ENCODE results near the gene SPDYA. TPM values are rescaled to one million over a fixed set of nuclear protein-coding genes. Genes with fewer than 3 reads are reported as not detected.

The SPDYA gene
- 0.58 and 0.85 TPM in 2 replicates for total RNA-seq

DNA sequence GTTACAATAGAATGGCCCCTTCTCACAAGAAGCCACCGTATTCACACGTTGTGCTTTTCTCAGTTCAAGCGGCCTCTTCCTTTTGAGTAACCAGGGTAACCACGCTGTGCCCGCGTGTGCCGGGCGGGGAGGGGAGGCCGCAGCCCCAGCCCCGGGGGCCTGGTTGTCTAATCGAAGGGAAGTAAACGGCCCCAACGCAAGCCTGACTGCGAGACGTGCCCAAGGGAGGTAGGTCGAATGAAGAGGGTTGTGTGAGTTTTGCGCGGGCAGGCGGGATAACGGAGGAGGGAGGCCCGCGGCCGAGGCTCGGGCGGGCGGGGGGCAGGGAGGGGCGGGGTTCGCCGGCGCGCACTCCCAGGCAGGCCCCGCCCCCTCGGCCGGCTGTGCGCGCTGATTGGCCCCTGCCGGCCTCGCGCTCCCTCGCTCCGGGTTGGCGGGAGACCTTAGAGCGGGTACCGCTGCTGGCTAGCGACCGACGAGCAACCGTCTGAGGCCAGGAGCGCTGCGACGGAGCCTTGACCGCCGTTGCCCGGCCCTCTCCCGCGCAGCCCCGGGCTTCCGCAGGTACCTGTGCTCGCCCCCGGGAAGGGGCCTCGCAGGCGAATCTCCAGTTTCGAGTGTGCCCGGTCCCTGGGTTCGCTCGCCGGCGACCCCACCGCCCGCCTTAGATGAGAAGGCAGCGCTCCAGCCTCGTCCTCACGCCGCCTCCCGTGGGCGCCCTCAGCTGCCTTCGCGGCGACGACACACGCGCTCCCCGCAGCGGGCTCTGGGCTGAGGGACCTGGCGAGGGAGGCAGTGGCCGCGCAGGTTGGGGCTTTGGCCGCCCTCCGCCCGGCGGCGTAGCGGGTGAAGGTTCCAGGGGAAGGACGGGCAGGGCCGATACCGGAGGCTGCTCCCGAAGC lies at the start of gene SPDYA:
TSS of gene SPDYA (plus strand) at position 451 of the 902 bp plus-strand sequence. CDS start 5,181 bp downstream, outside the sequence.

DNA sequence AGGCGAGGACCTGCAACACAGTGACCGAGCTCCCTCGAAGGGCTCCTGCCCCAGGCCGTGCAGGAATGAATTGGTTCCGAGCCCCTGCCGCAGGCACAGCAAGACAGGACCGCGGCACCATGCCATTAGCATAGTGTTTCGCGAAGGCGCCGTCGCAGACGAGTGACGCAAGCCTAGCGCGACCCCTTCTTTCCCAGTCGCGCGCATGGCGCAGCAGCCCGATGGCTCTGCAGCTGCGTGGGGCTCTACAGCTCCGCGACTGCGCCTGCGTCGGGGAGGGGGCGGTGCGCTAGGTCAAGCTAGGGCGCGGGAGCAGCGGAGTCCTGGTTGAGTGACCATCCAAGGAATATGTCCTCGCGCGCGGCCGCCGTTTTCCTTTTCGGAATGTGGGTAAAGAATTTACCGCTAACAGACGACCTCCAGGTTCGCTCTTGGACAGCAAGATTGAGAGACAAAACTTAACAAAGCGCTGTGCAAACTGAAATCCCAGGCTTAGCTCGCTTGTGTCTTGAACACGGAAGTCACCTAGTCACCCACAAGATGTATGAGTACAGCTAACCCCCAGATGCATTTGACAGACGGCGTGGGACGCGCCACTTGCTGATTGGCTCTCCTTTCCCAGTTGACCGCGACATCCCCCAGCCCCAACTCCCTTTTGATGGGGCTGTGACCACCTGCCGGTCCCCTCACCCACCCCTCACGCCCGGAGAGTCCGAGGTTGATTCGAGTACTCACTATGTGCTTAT lies 59.7 kb downstream of the SPDYA start, which contains the start of gene TRMT61B:
TSS of gene TRMT61B (minus strand) at position 164 of the 746 bp plus-strand sequence. CDS start at position 132, 32 bp downstream.

DNA sequence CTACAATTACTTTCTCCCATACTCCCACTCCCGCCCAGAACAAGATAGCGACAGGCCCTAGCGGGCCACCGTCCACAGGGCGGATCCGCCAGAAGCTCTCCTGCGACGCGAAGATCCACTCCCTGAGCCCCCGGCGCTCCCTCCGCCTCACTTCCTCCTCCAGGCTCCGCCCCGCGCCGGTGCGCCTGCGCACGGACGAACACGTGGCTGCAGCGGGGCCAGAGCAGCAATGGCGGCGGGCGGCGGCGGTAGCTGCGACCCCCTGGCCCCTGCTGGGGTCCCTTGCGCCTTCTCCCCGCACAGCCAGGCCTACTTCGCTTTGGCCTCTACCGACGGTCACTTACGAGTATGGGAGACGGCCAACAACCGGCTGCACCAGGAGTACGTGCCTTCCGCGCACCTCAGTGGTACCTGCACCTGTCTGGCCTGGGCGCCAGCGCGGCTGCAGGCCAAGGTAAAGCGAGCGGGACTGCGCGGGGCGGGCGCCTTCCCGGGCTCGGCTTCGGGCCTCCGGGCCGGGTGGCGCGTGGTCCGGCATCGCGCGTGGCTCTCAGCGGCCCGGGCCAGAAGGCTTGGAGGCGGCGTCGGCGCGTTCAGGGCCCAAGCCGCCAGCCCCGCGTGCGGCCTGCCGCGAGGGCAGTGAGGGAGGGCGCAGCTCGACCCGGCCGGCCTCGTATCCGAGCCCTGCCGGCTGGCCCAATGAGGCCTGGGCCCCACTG lies 84.0 kb downstream of the SPDYA start, which contains the start of gene WDR43:
TSS of gene WDR43 (plus strand) at position 198 of the 719 bp plus-strand sequence. CDS start at position 230, 32 bp downstream.

Other genes with a start within 250 kb of the SPDYA start
- gene PPP1CB, start 59.0 kb upstream of the SPDYA start, total RNA-seq = 146 and 206 TPM in 2 replicates
- gene TRMT61B, start 59.5 kb downstream of the SPDYA start, total RNA-seq = 10.7 and 12.3 TPM in 2 replicates
- 108 and 133 TPM in 2 replicates for gene WDR43, start 83.8 kb downstream of the SPDYA start, total RNA-seq
- gene TOGARAM2, start 170.5 kb downstream of the SPDYA start, total RNA-seq = not detected in 2 replicates